Measurements from ENCODE around the gene KRTAP4-3.
A peak's percentile ranks its signal among the peaks of the same experiment; 100 is the strongest.
"Not testable (repeated sequence)": the region's sequence is repeated elsewhere in the genome, so short reads cannot be mapped to it uniquely, and the experiment has no call there.

The KRTAP4-3 gene

GRCh38 chr17:41168121-41168520 lies at the start of gene KRTAP4-3:
TSS of gene KRTAP4-3 (minus strand) at chr17:41168221. CDS start at chr17:41168172, 49 bp downstream.
- no peak for DNase-seq

- no peak for DNase-seq
Observed at GRCh38 chr17:41215681-41216080, 47.7 kb upstream of the KRTAP4-3 start.

- peak; percentile 19 for DNase-seq
Observed at GRCh38 chr17:41212524-41213169, 44.6 kb upstream of the KRTAP4-3 start.

GRCh38 chr17:41211845-41212466 lies 43.9 kb upstream of the KRTAP4-3 start:
- DNase-seq: peak; percentile 70

DNA sequence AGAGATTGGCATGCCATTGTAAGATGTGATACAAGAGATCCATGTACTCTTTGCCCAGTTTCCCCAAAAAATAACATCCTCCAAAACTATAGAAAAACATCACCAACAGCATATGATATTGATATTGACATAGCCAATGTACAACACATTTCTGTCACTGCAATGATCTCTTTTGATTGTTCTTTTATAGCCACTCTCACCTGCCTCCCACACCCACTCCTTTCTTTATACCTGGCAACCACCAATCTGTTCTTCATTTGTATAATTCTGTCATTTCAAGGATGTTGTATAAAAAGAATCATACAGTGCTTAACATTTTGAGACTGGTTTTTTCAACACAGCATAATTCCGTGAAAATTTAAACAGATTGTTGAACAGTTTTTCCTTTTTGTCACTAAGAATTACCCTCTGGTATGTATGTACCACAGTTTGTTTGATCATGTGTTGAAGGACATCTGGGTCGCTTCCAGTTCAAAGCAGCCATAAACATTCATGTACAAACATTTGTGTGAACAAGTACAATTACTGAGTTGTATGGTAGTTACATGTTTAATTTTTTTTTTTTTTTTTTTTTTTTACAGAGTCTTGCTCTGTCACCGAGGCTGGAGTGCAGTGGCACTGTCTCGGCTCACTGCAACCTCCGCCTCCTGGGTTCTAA lies 31.5 kb upstream of the KRTAP4-3 start:
- no peak for DNase-seq

GRCh38 chr17:41196068-41196467 lies 28.0 kb upstream of the KRTAP4-3 start:
- no peak for DNase-seq

- DNase-seq: no peak
Observed at GRCh38 chr17:41190328-41190727, 22.3 kb upstream of the KRTAP4-3 start.

GRCh38 chr17:41189837-41190318 lies 21.9 kb upstream of the KRTAP4-3 start, which contains the start of gene KRTAP9-1:
TSS of gene KRTAP9-1 (plus strand) at chr17:41189887. CDS start at chr17:41189887, 0 bp downstream.
- DNase-seq: not testable (repeated sequence)

DNA sequence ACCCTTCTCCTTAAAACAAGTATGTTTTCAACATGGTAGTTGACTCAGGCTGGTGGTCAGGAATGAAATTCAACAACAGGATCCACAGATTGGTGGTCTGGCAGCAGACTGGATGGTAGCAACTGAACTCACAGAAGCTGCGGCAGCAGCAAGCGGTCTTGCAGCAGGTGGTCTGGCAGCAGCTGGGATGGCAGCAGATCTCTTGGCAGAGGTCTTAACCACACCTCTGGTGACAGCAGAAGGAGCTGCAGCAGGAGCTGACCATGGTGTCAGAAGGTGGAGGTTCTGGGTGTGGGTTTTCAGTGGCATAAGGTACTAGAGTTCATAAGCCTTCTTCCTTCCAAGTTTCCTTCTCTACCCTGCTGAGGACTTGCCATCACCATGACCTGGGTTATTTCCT lies 18.9 kb upstream of the KRTAP4-3 start:
- no peak for DNase-seq

GRCh38 chr17:41185001-41185400 lies 17.0 kb upstream of the KRTAP4-3 start:
- no peak for DNase-seq

- no peak for DNase-seq
Observed at GRCh38 chr17:41184480-41184961, 16.5 kb upstream of the KRTAP4-3 start, which contains the start of gene KRTAP4-1. TSS of gene KRTAP4-1 (minus strand) at chr17:41184911. CDS start at chr17:41184854, 57 bp downstream.

DNA sequence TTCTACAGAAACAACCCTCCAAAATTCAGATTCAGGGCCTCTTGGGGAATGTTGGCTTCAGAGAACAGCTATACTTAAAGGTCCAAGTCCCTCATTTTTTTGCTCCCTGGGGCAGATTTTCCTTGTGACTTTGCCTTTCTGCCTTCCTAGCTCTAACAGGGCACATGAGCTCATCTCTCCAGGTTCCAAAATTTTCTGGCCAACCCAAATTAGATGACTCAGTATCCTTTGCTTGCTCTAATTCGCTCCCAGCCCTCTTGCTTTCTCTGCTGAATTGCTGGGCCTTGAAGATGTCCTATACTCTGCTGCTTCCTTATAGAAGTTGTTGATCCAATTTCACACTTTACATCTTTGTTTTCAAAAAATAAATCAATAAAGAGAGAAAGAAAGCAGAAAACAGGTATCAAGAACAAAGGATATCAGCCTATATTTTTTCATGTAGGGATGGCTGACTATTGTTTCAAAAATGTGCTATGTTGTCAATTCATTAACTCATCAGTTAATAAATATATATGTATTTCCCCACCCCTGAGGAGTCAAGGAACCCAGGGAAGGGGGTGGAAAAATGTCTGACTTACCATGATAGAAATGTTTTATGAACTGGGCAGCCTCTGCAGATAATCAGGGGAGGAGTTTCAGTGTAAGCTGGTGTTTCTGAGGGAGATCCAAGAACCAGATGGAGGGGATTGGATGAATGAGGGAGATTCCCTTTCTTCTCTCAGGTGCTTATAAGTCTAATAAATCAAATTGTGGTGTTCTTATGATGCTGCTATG lies 11.0 kb upstream of the KRTAP4-3 start:
- DNase-seq: no peak

DNA sequence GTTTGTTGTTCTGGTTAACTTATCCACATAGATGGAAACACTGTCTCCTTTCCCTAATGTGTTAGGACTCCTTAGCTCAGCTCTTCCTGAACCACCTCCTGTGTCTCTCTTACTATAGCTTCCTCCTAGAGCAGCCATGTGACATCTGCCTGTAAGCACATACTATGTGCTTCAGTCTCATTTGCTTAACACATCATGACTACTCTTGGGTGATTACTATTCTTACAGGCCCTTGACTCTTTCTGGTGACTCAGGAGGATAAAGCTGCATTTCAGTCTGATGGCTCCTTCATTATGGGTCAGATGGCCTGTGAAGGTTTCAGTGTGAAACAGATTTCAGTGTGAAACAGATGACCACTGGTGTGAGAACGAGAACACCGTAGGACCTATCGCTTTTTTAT lies 10.3 kb upstream of the KRTAP4-3 start:
- DNase-seq: no peak

DNA sequence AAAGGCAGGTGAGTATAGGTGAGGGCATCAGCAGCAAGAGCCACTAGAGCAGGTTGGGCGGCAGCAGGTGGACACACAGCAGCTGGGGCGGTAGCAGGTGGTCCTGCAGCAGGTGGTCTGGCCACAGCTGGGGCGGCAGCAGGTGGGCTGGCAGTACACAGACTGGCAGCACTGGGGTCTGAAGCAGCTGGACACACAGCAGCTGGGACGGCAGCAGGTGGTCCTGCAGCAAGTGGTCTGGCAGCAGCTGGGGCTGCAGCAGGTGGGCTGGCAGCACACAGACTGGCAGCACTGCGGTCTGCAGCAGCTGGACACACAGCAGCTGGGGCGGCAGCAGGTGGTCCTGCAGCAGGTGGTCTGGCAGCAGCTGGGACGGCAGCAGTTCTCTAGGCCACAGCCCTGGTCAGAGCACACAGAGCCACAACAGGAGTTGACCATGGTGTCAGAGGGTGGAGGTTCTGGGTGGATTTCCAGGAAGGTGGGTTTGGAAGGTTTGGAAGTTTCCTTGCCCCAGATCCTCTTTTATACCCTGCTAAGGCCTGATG lies 9.8 kb upstream of the KRTAP4-3 start, which contains the start of gene KRTAP4-2:
TSS of gene KRTAP4-2 (minus strand) at position 495 of the 545 bp plus-strand sequence. CDS start at position 438, 57 bp downstream.
- no peak for DNase-seq

DNA sequence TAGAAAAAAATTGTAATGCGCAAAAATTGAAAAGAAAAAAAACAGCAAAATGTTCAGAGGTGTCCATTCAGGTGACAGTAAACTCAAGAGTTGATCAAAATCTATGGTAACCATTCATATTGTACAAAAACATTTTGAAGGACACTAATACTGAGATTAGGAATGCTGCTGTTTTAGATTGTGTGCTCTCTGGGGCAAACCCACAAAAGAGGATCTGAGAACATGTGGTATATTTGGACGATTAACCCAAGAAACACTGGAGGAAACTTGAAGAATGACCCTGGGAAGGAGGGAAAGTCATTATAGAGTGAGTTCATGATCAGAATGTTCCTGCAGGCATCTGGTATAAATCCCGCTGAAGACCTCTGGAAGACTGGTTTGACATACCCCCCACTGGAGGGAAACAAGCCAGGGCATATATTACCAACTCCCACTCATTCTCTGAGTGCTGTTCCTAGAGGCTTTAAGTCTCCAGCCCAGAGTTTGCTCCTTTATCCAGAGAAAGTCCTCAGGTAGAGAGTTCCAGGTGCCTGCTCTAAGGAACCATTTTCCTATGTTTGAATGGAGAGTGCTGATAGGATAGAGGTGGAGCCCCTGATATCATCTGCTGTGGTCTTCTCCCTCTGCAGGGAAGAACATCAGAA lies 8.8 kb upstream of the KRTAP4-3 start:
- DNase-seq: no peak

- DNase-seq: no peak
Observed at GRCh38 chr17:41171886-41172285, 3.9 kb upstream of the KRTAP4-3 start.

DNA sequence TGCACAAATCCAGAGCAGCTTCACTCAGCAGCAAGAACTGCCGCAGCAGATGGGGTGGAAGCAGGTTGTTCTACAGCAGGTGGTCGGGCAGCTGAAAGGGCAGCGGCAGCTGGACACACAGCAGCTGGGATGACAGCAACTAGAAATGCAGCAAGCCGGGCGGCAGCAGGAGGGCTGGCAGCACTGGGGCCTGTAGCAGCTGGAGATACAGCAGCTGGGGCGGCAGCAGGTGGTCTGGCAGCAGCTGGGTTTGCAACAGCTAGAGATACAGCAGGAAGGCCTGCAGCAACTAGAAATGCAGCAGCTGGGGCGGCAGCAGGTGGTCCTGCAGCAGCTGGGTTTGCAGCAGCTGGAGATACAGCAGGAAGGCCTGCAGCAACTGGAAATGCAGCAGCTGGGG lies 460 bp downstream of the KRTAP4-3 start:
- no peak for DNase-seq

DNA sequence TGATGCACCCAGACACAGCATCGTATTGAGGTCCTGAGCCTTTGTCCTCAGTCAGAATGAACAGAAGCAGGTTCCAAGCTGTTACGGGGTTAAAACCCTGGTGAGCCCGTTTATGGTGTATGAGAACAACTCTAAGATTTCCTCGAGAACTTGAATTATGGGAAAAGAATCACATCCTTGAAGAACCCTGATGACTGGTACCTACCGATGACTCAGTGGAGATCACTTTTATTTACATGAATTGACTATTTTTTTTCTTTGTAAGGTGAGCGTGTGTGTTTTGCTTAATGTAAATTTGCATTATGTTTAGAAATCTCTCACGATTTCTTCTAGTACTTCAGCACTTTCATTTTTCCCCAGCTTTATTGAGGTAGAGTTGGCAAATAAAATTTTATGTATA lies 4.2 kb downstream of the KRTAP4-3 start:
- no peak for DNase-seq

DNA sequence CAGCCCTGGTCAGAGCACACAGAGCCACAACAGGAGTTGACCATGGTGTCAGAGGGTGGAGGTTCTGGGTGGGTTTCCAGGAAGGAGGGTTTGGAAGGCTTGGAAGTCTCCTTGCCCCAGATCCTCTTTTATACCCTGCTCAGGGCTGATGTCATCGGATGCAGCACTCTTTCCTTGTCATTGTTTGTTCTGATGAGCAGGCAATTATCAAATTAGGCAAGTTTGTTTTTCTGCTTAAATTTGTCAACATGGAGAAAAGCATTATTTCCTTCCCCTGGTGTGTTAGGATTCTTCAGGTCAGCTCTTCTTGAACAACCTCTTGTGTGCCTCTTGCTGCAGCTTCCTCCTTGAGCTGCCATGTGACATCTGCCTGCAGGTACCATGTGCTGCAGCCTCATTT lies 7.4 kb downstream of the KRTAP4-3 start, which contains the start of gene KRTAP4-4:
TSS of gene KRTAP4-4 (minus strand) at position 101 of the 400 bp plus-strand sequence. CDS start at position 44, 57 bp downstream.
- DNase-seq: no peak

- not testable (repeated sequence) for DNase-seq
Observed at GRCh38 chr17:41160190-41160589, 7.8 kb downstream of the KRTAP4-3 start.

DNA sequence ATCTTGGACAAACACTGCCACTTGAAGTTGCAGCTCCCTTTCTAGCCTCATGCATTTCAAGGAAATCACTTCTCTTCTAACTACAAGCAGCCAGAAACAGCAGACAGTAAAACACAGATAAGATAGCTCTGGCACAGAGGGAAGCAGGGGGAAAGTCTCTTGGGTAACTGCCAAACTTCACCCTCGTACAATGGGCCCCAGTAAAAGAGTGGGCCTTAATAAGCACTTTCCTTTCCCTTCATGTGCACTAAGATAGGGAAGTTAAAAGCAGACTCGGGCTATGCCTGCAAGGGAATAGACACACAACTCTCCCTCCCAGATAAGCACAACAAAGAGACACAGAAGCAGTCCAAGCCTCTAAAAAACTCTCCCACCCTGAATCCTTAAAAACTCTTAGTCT lies 14.2 kb downstream of the KRTAP4-3 start:
- peak; percentile 51 for DNase-seq

GRCh38 chr17:41151525-41151924 lies 16.5 kb downstream of the KRTAP4-3 start:
- no peak for DNase-seq
